GM12801 (cell line): ENCODE measurements around the gene ADAM8.

Experiments
- CTCF ChIP-seq: IDR thresholded peaks from one replicate; pipeline ENCODE4 v1.5.1; 2011; ENCODE audit warnings: control low read depth; ENCODE audit not compliant: insufficient read length; ENCODE audit errors: extremely low read depth

ADAM8 gene

GRCh38 chr10:133261726-133262325 lies 14.8 kb downstream of the ADAM8 start:
- no peak for TF ChIP-seq CTCF

- no peak for TF ChIP-seq CTCF
Measured at GRCh38 chr10:133260895-133261725, 15.6 kb downstream of the ADAM8 start.

- no peak for TF ChIP-seq CTCF
Measured at GRCh38 chr10:133259602-133259989, 17.1 kb downstream of the ADAM8 start.

GRCh38 chr10:133258818-133259601 lies 17.7 kb downstream of the ADAM8 start:
- TF ChIP-seq CTCF = no peak

- no peak for TF ChIP-seq CTCF
Measured at GRCh38 chr10:133258066-133258817, 18.4 kb downstream of the ADAM8 start.

GRCh38 chr10:133257489-133258065 lies 19.1 kb downstream of the ADAM8 start:
- no peak for TF ChIP-seq CTCF
